ENCODE results near the gene SERPINB1. TPM values are rescaled to one million over a fixed set of nuclear protein-coding genes. Genes with fewer than 3 reads are reported as not detected.

Gene SERPINB1
- total and polyA plus RNA-seq, 12 donors, result 16.3 to 73.7 (median 21.2) TPM

DNA sequence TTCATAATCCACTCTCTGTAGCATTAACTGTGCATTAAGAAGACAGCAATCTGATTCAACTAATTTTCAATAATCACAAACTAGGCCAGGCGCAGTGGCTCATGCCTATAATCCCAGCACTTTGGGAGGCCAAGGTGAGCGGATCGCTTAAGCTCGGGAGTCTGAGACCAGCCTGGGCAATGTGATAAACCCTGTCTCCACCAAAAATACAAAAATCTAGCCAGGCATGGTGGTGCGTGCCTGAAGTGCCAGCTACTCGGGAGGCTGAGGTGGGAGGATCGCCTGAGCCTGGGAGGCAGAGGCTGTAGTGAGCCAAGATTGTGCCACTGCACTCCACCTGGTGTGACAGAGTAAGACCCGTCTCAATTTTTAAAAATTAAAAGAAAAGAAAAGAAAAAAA, 32.0 kb upstream of the SERPINB1 start:
- intact Hi-C loops (cut with DNase I), result no loop called here
- 97 to 98% methylated on average over 8 of the region's 8 CpGs for WGBS, 2 donors
- Histone ChIP-seq H3K4me3 (no peak overlapping the region), H3K27me3 (no peaks in the 10 kb centered on the region), H3K36me3 (no peaks in the 10 kb centered on the region), H3K4me1 (peaks cover 3 to 44% (median 31%) of the 10 kb centered on the region in 9 donors), H3K9me3 (no peaks in the 10 kb centered on the region), H3K27ac (no peak overlapping the region)
- no peak for TF ChIP-seq CTCF (IDR thresholded peaks at IDR 0.05)
- ATAC-seq (no peak), DNase-seq (no peak)

GRCh38 chr6:2872423-2873358, 31.0 kb upstream of the SERPINB1 start:
- no peak for ATAC-seq
- no peaks in the 10 kb centered on the region for H3K36me3 ChIP-seq
- H3K27me3 ChIP-seq, result no peaks in the 10 kb centered on the region
- H3K4me3 ChIP-seq, result no peak overlapping the region
- no peaks in the 10 kb centered on the region for H3K9me3 ChIP-seq
- peaks cover 3 to 38% (median 26%) of the 10 kb centered on the region in 9 donors for H3K4me1 ChIP-seq
- DNase-seq, result no peak
- TF ChIP-seq CTCF (IDR thresholded peaks at IDR 0.05), result no peak
- no peak overlapping the region for H3K27ac ChIP-seq
- 59 to 68% methylated on average over 7 of the region's 7 CpGs for WGBS, 2 donors
- intact Hi-C loops (cut with DNase I), result no loop called here

- no peak for DNase-seq
- Histone ChIP-seq H3K4me3 (no peak overlapping the region), H3K36me3 (no peaks in the 10 kb centered on the region), H3K27me3 (no peaks in the 10 kb centered on the region), H3K27ac (no peak overlapping the region), H3K9me3 (no peaks in the 10 kb centered on the region), H3K4me1 (peaks cover 3 to 31% (median 19%) of the 10 kb centered on the region in 9 donors)
- intact Hi-C loops (cut with DNase I), result no loop called here
- no peak for ATAC-seq
- TF ChIP-seq CTCF (IDR thresholded peaks at IDR 0.05), result no peak
- WGBS, 2 donors, result 92 to 98% methylated on average over 2 of the region's 2 CpGs
Measured at GRCh38 chr6:2871953-2872352, 30.3 kb upstream of the SERPINB1 start.

- H3K27me3 ChIP-seq, result no peaks in the 10 kb centered on the region
- DNase-seq (no peak), ATAC-seq (no peak)
- no peak overlapping the region for H3K4me3 ChIP-seq
- TF ChIP-seq CTCF (IDR thresholded peaks at IDR 0.05), result no peak
- 90 to 93% methylated on average over 2 of the region's 2 CpGs for WGBS, 2 donors
- H3K27ac ChIP-seq, result no peak overlapping the region
- peaks cover 3 to 26% (median 11%) of the 10 kb centered on the region in 9 donors for H3K4me1 ChIP-seq
- no peaks in the 10 kb centered on the region for H3K36me3 ChIP-seq
- intact Hi-C loops (cut with DNase I), result no loop called here
- no peaks in the 10 kb centered on the region for H3K9me3 ChIP-seq
Measured at GRCh38 chr6:2871102-2871501, 29.4 kb upstream of the SERPINB1 start.
